DMS153 (cell line): ENCODE data around the gene AGFG1.
A peak's percentile ranks its signal among the peaks of the same experiment; 100 is the strongest.

Experiments
- DNase-seq: peaks from one replicate; lab custom pipeline; 2025; lab: John Stamatoyannopoulos, UW

Gene AGFG1

DNA sequence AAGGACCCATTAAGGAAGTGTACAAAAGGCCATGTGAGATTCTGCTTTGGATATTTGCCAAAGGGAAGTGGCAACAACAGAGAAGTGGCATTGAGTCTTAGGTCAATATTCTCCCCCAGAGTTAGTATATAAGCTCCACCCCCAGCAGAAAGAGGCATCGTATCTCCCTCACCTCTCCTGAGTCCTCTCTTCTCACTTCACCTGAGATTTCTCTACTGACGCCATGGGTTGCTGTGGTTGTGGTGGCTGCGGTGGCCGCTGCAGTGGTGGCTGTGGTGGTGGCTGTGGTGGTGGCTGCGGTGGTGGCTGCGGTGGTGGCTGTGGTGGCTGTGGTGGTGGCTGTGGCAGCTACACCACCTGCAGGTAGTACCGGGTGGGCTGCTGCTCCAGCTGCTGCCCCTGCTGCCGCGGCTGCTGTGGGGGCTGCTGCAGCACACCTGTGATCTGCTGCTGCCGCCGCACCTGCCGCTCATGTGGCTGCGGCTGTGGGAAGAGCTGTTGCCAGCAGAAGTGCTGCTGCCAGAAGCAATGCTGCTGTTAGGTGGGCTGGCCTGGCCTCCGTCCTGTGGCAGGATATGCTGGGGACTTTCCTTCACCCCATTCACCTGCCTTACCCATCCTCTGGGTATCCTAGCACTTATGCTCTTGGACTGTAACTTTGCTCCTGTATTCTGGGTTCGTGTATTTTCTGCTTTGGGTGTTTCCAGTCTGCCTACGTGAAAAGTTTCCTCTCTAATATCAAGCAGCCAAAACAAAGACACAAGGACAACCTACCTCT is 136.8 kb downstream of the AGFG1 start:
- peak; percentile 51 for DNase-seq

DNA sequence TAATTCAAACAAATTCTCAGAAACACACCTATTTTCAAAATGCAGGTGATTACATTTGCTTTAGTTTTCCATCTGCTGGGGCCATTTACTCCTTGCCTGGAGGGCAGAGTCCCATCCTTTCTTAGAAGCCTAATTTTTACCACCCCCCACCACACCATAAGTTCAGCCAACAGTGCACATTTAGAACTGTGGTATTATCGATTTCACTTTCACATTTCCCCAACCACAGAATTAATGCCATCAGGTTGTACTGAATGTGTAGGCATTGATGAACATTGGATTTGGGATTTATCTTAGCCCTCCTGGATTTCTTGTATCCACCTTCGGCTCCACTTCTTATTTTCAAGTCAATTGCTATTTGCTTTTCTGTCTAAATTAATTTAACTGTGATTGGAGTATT is 138.2 kb downstream of the AGFG1 start:
- no peak for DNase-seq
